SU-DHL-6 (cell line): ENCODE data around the gene CDK10.

ENCODE experiments used
- EZH2phosphoT487 ChIP-seq: fragments of 200-600 bp; sonication (generic), shearing (Covaris generic); conservative IDR thresholded peaks from 2 replicates; pipeline ENCODE4 v1.6.1; 2018; ENCODE audit warnings: mild to moderate bottlenecking, antibody characterized with exemption, low read length, moderate library complexity, mixed read lengths
- TF ChIP-seq, protein P1 (sequence below): fragments of 200-600 bp; sonication (generic); IDR thresholded peaks from one replicate; pipeline ENCODE4 v1.5.1; 2017; ENCODE audit warnings: antibody characterized with exemption, mild to moderate bottlenecking, low read length, moderate library complexity; ENCODE audit not compliant: insufficient read depth, poor library complexity, severe bottlenecking

DNA sequence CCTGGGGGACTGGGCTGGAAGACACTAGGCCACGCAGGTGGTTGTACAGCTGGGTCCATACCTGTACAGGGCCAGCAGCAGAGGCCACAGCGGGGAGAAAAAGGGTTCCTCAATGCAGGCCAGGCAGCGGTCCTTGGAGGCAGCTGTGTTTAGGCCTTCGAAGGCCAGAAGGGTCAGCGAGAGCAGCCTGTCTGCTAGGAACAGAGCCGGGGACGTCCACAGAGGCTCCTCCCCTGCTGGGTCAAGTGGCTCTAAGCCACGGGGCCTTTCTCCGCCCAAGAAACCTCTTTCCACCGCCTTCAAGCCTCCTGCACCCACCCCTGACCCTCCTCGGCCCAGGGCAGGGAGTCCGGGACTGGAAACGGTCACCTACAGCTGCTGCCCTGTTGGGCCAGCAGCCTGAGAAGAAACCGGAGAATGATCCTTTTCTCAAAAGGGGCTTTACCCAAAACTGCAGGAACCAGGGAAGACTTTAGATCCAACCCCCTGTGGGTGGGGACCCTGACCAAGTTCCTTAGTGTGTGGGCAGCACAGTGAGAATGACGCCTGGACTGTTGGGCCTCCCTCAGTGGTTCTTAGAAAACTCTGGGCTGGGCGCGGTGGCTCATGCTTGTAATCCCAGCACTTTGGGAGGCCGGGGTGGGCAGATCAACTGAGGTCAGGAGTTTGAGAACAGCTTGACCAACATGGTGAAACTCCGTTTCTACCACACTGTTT is 23.4 kb downstream of the CDK10 start:
- TF ChIP-seq, protein P1, sequence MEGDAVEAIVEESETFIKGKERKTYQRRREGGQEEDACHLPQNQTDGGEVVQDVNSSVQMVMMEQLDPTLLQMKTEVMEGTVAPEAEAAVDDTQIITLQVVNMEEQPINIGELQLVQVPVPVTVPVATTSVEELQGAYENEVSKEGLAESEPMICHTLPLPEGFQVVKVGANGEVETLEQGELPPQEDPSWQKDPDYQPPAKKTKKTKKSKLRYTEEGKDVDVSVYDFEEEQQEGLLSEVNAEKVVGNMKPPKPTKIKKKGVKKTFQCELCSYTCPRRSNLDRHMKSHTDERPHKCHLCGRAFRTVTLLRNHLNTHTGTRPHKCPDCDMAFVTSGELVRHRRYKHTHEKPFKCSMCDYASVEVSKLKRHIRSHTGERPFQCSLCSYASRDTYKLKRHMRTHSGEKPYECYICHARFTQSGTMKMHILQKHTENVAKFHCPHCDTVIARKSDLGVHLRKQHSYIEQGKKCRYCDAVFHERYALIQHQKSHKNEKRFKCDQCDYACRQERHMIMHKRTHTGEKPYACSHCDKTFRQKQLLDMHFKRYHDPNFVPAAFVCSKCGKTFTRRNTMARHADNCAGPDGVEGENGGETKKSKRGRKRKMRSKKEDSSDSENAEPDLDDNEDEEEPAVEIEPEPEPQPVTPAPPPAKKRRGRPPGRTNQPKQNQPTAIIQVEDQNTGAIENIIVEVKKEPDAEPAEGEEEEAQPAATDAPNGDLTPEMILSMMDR, result no peak
- TF ChIP-seq EZH2phosphoT487, result no peak
